Transverse colon (tissue), 4 donors: ENCODE measurements around the gene NAALADL2. TPM values are rescaled to one million over a fixed set of nuclear protein-coding genes. Genes with fewer than 3 reads are reported as not detected.

Experiments used
- DNase-seq: peaks from one replicate; pipeline ENCODE4 v3.0.0-alpha.2; 2019
- H3K27ac ChIP-seq, 4 donors: fragments of 200-600 bp; sonication (generic); 2 replicates each; pipeline ENCODE4 v1.5.1; 2016 to 2018; ENCODE audit warnings: inconsistent platforms in 4 of 4
- H3K27me3 ChIP-seq: fragments of 200-600 bp; sonication (generic); 2 replicates; pipeline ENCODE4 v1.5.1; 2017; ENCODE audit warnings: inconsistent platforms
- H3K36me3 ChIP-seq, 4 donors: fragments of 200-600 bp; sonication (generic); 2 replicates each; pipeline ENCODE4 v1.5.1; 2017 to 2019; ENCODE audit warnings: inconsistent platforms in 4 of 4
- H3K4me1 ChIP-seq, 4 donors: fragments of 200-600 bp; sonication (generic); 2 replicates each; pipeline ENCODE4 v1.5.1; 2017 to 2020; ENCODE audit warnings: inconsistent platforms in 4 of 4
- H3K4me3 ChIP-seq, 4 donors: fragments of 200-600 bp; sonication (generic); 1 replicate in 1 of 4; 2 replicates in 3 of 4; pipeline versions ENCODE4 v1.5.1 to v1.6.1; 2017 to 2019; ENCODE audit warnings: inconsistent platforms in 4 of 4
- H3K9me3 ChIP-seq, 2 donors: fragments of 200-600 bp; sonication (generic); 2 replicates each; pipeline ENCODE4 v1.5.1; 2017 to 2019; ENCODE audit warnings: inconsistent platforms in 2 of 2
- EP300 ChIP-seq: sonication (generic); formaldehyde crosslinking; IDR thresholded peaks from one replicate; pipeline ENCODE4 v1.6.1; 2017; ENCODE audit warnings: antibody characterized with exemption, low read depth
- POLR2A ChIP-seq: fragments of 450-650 bp; IDR thresholded peaks from one replicate; pipeline ENCODE4 v1.6.1; 2016; ENCODE audit warnings: antibody characterized with exemption, mild to moderate bottlenecking, moderate library complexity
- POLR2AphosphoS5 ChIP-seq, 3 donors: sonication (generic); formaldehyde crosslinking; IDR thresholded peaks; one replicate each; pipeline ENCODE4 v1.6.1; 2016; ENCODE audit warnings: antibody characterized with exemption in 3 of 3
- WGBS, 2 donors: methylation state at CpG; one replicate each; pipeline ENCODE4 v1.1.5; 2018; ENCODE audit warnings: low coverage in 1 of 2; 5-methylcytosine and 5-hydroxymethylcytosine counted together
- in situ Hi-C, 4 donors: fragments of 200-750 bp; cut with MboI; loops; one replicate each; pipeline versions ENCODE4 v1.15.0 to v1.15.1; 2017; ENCODE audit warnings: low sequenced_read_pairs in 3 of 4, low pct_ligation_motif_present in 1 of 4, low pct_unique_long_range_greater_than_20kb in 1 of 4
- intact Hi-C: fragments of 100-400 bp; cut with DNase I; formaldehyde crosslinking; loops from one replicate; pipeline ENCODE4 v1.15.1; 2023; ENCODE audit warnings: low total_unique reads
- total RNA-seq, 4 donors: library from RNA; depleted of rRNA; stranded (reverse); fragments of >200 nt; gene quantifications; one replicate each; pipeline ENCODE4 v1.1.0, GENCODE V29; 2016
- TF ChIP-seq, protein P1 (sequence below), 5 experiments: fragments of 200-600 bp in 3 of 5; fragments of 450-650 bp in 2 of 5; sonication (generic) in 3 of 5; IDR thresholded peaks; 1 replicate in 2 of 5; 2 replicates in 3 of 5; pipeline ENCODE4 v1.5.1; 2016 to 2017; ENCODE audit warnings: antibody characterized with exemption in 5 of 5, inconsistent platforms in 3 of 5, mild to moderate bottlenecking in 2 of 5, moderate library complexity in 1 of 5

The NAALADL2 gene
- total RNA-seq, 4 donors from 2014 or later = 10.1 to 22.7 (median 15.1) TPM

GRCh38 chr3:174844746-174845145, 14.4 kb upstream of the NAALADL2 start:
- WGBS, 2 donors = 63% methylated on average over 1 of the region's 1 CpG; no CpG with 5 or more reads in 1 of the 2 donors
- Histone ChIP-seq H3K27ac (no peak overlapping the region), H3K36me3 (no peaks in the 10 kb centered on the region), H3K27me3 (no peaks in the 10 kb centered on the region), H3K4me3 (no peak overlapping the region), H3K9me3 (no peaks in the 10 kb centered on the region), H3K4me1 (peaks cover 0 to 6% (median 0%) of the 10 kb centered on the region in 4 donors)
- in situ Hi-C loops = no loop called here
- intact Hi-C loops = no loop called here
- TF ChIP-seq POLR2A = no peak
- TF ChIP-seq POLR2AphosphoS5 (IDR thresholded peaks at IDR 0.05) = no peak
- no peak for TF ChIP-seq EP300
- TF ChIP-seq, protein P1, sequence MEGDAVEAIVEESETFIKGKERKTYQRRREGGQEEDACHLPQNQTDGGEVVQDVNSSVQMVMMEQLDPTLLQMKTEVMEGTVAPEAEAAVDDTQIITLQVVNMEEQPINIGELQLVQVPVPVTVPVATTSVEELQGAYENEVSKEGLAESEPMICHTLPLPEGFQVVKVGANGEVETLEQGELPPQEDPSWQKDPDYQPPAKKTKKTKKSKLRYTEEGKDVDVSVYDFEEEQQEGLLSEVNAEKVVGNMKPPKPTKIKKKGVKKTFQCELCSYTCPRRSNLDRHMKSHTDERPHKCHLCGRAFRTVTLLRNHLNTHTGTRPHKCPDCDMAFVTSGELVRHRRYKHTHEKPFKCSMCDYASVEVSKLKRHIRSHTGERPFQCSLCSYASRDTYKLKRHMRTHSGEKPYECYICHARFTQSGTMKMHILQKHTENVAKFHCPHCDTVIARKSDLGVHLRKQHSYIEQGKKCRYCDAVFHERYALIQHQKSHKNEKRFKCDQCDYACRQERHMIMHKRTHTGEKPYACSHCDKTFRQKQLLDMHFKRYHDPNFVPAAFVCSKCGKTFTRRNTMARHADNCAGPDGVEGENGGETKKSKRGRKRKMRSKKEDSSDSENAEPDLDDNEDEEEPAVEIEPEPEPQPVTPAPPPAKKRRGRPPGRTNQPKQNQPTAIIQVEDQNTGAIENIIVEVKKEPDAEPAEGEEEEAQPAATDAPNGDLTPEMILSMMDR (IDR thresholded peaks at IDR 0.05) = no peak
- DNase-seq = no peak

- in situ Hi-C loops (no loop called here), intact Hi-C loops (no loop called here)
- no peaks in the 10 kb centered on the region for H3K27me3 ChIP-seq
- DNase-seq = no peak
- peaks cover 0 to 4% (median 0%) of the 10 kb centered on the region in 4 donors for H3K4me1 ChIP-seq
- TF ChIP-seq, protein P1 (IDR thresholded peaks at IDR 0.05) = no peak
- TF ChIP-seq EP300 (no peak), POLR2AphosphoS5 (IDR thresholded peaks at IDR 0.05) (no peak), POLR2A (no peak)
- 76 to 100% methylated on average over 1 of the region's 1 CpG for WGBS, 2 donors
- no peaks in the 10 kb centered on the region for H3K9me3 ChIP-seq
- no peak overlapping the region for H3K27ac ChIP-seq
- no peaks in the 10 kb centered on the region for H3K36me3 ChIP-seq
- no peak overlapping the region for H3K4me3 ChIP-seq
Observed at GRCh38 chr3:174846055-174846454, 13.1 kb upstream of the NAALADL2 start.

GRCh38 chr3:174854987-174855386, 4.1 kb upstream of the NAALADL2 start:
- 85 to 97% methylated on average over 5 to 7 of the region's 7 CpGs for WGBS, 2 donors
- Histone ChIP-seq H3K27me3 (no peaks in the 10 kb centered on the region), H3K4me3 (no peak overlapping the region), H3K36me3 (no peaks in the 10 kb centered on the region), H3K9me3 (no peaks in the 10 kb centered on the region), H3K27ac (no peak overlapping the region), H3K4me1 (peaks cover 0 to 8% (median 0%) of the 10 kb centered on the region in 4 donors)
- intact Hi-C loops (no loop called here), in situ Hi-C loops (no loop called here)
- no peak for DNase-seq
- TF ChIP-seq EP300 (no peak), POLR2AphosphoS5 (IDR thresholded peaks at IDR 0.05) (no peak), POLR2A (no peak)
- TF ChIP-seq, protein P1 (IDR thresholded peaks at IDR 0.05) = no peak

GRCh38 chr3:174857301-174857700, 1.8 kb upstream of the NAALADL2 start:
- Histone ChIP-seq H3K9me3 (no peaks in the 10 kb centered on the region), H3K27ac (no peak overlapping the region), H3K36me3 (no peaks in the 10 kb centered on the region), H3K4me1 (peaks cover 0 to 18% (median under 1%) of the 10 kb centered on the region in 4 donors), H3K4me3 (no peak overlapping the region), H3K27me3 (no peaks in the 10 kb centered on the region)
- in situ Hi-C loops (no loop called here), intact Hi-C loops (no loop called here)
- TF ChIP-seq, protein P1 (IDR thresholded peaks at IDR 0.05) = no peak
- no peak for TF ChIP-seq POLR2AphosphoS5 (IDR thresholded peaks at IDR 0.05)
- no peak for TF ChIP-seq EP300
- TF ChIP-seq POLR2A = no peak
- DNase-seq = no peak
- WGBS, 2 donors = 64 to 66% methylated on average over 3 of the region's 3 CpGs
